Neural progenitor cell (in vitro differentiated cells): ENCODE results near the gene PM20D2.

Source experiments
- EZH2 ChIP-seq: fragments of 200-600 bp; sonication (generic); IDR thresholded peaks from 2 replicates; pipeline ENCODE4 v1.6.1; 2017; ENCODE audit warnings: antibody characterized with exemption, mild to moderate bottlenecking, moderate library complexity
- TF ChIP-seq, protein P1 (sequence below): fragments of 200-600 bp; sonication (generic); IDR thresholded peaks from 2 replicates; pipeline ENCODE4 v1.5.1; 2017; ENCODE audit warnings: antibody characterized with exemption, mild to moderate bottlenecking

GRCh38 chr6:89200706-89201215 lies 54.9 kb downstream of the PM20D2 start:
- TF ChIP-seq, protein P1, sequence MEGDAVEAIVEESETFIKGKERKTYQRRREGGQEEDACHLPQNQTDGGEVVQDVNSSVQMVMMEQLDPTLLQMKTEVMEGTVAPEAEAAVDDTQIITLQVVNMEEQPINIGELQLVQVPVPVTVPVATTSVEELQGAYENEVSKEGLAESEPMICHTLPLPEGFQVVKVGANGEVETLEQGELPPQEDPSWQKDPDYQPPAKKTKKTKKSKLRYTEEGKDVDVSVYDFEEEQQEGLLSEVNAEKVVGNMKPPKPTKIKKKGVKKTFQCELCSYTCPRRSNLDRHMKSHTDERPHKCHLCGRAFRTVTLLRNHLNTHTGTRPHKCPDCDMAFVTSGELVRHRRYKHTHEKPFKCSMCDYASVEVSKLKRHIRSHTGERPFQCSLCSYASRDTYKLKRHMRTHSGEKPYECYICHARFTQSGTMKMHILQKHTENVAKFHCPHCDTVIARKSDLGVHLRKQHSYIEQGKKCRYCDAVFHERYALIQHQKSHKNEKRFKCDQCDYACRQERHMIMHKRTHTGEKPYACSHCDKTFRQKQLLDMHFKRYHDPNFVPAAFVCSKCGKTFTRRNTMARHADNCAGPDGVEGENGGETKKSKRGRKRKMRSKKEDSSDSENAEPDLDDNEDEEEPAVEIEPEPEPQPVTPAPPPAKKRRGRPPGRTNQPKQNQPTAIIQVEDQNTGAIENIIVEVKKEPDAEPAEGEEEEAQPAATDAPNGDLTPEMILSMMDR = no peak
- no peak for TF ChIP-seq EZH2
